Measurements from ENCODE around the gene SLC24A1.

DNA sequence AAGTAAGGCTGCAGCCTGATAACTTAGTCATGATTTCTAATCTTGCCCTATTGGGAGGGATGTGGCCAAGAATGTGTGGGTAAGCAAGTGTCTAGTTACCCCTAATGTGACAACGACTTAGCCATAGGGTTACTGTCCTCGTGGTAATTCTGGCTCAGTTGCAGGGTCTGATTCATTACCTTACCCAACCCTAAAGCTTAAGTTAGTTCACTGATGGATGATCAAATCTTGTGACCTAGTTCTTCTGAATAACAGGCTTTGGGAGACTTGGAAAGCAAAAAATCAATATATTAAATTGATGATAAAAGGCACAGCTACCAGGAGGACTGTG lies 9.2 kb upstream of the SLC24A1 start:
- TF ChIP-seq, protein P1, sequence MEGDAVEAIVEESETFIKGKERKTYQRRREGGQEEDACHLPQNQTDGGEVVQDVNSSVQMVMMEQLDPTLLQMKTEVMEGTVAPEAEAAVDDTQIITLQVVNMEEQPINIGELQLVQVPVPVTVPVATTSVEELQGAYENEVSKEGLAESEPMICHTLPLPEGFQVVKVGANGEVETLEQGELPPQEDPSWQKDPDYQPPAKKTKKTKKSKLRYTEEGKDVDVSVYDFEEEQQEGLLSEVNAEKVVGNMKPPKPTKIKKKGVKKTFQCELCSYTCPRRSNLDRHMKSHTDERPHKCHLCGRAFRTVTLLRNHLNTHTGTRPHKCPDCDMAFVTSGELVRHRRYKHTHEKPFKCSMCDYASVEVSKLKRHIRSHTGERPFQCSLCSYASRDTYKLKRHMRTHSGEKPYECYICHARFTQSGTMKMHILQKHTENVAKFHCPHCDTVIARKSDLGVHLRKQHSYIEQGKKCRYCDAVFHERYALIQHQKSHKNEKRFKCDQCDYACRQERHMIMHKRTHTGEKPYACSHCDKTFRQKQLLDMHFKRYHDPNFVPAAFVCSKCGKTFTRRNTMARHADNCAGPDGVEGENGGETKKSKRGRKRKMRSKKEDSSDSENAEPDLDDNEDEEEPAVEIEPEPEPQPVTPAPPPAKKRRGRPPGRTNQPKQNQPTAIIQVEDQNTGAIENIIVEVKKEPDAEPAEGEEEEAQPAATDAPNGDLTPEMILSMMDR (IDR thresholded peaks at IDR 0.05) = no peak
- TF ChIP-seq POLR2AphosphoS5 (IDR thresholded peaks at IDR 0.05) (no peak), POLR2A (IDR thresholded peaks at IDR 0.05) (no peak)

All from breast epithelium (tissue), 3 donors.